Body of pancreas (tissue), 4 donors: ENCODE measurements around the gene DIAPH1. TPM values are rescaled to one million over a fixed set of nuclear protein-coding genes. Genes with fewer than 3 reads are reported as not detected.

ENCODE experiments used
- ATAC-seq: fragments of 150-250 bp; one replicate; pipeline ENCODE4 v1.9.1; 2016
- DNase-seq, 4 donors: peaks; one replicate each; pipeline ENCODE4 v3.0.0-alpha.2; 2019
- H3K27ac ChIP-seq, 4 donors: fragments of 200-600 bp; sonication (generic); 1 replicate in 3 of 4; 2 replicates in 1 of 4; pipeline versions ENCODE4 v1.5.1 to v1.6.1; 2016 to 2019; ENCODE audit warnings: mild to moderate bottlenecking in 1 of 4, mixed read lengths in 1 of 4, moderate library complexity in 1 of 4
- H3K27me3 ChIP-seq, 2 donors: fragments of 200-600 bp; sonication (generic); one replicate each; pipeline ENCODE4 v1.6.0; 2016; ENCODE audit warnings: mild to moderate bottlenecking in 1 of 2
- H3K36me3 ChIP-seq, 2 donors: fragments of 200-600 bp; sonication (generic); replicated peaks in 1 of 2; 2 replicates each; pipeline ENCODE4 v1.5.1; 2016; ENCODE audit warnings: low read depth in 2 of 2; ENCODE audit not compliant: insufficient read depth in 1 of 2
- H3K4me1 ChIP-seq: fragments of 200-600 bp; sonication (generic); one replicate; pipeline ENCODE4 v1.6.0; 2016
- H3K4me3 ChIP-seq, 2 donors: fragments of 200-600 bp; sonication (generic); 1 replicate in 1 of 2; 2 replicates in 1 of 2; pipeline ENCODE4 v1.5.1; 2016 to 2019
- H3K9me3 ChIP-seq, 3 donors: fragments of 200-600 bp; sonication (generic); 1 replicate in 2 of 3; 2 replicates in 1 of 3; pipeline ENCODE4 v1.5.1; 2016
- POLR2A ChIP-seq, 3 donors: fragments of 450-650 bp; IDR thresholded peaks; one replicate each; pipeline ENCODE4 v1.6.1; 2016; ENCODE audit warnings: antibody characterized with exemption in 3 of 3, mild to moderate bottlenecking in 2 of 3
- WGBS, 2 donors: methylation state at CpG; one replicate each; pipeline ENCODE4 v1.1.5; 2017; 5-methylcytosine and 5-hydroxymethylcytosine counted together
- intact Hi-C: fragments of 100-400 bp; cut with DNase I; formaldehyde crosslinking; loops from one replicate; pipeline ENCODE4 v1.15.1; 2023
- total RNA-seq, 2 donors: library from RNA; depleted of rRNA; stranded (reverse); fragments of >200 nt; gene quantifications; one replicate each; pipeline ENCODE4 v1.1.0, GENCODE V29; 2016
- TF ChIP-seq, protein P1 (sequence below), 7 experiments: fragments of 450-650 bp in 4 of 7; fragments of 200-600 bp in 3 of 7; sonication (generic) in 3 of 7; IDR thresholded peaks; one replicate each; pipeline ENCODE4 v1.5.1; 2016 to 2019; ENCODE audit warnings: antibody characterized with exemption in 7 of 7

The DIAPH1 gene
- total RNA-seq, 2 donors from 2014 or later: 28.3 to 47.0 TPM

DNA sequence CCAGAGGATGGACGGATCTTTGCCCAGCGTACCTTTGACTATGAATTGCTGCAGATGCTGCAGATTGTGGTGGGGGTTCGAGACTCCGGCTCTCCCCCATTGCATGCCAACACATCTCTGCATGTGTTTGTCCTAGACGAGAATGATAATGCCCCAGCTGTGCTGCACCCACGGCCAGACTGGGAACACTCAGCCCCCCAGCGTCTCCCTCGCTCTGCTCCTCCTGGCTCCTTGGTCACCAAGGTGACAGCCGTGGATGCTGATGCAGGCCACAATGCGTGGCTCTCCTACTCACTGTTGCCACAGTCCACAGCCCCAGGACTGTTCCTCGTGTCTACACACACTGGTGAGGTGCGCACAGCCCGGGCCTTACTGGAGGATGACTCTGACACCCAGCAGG lies 128.0 kb downstream of the DIAPH1 start:
- Histone ChIP-seq H3K27me3 (no peaks in the 10 kb centered on the region), H3K36me3 (no peaks in the 10 kb centered on the region), H3K4me1 (no peaks in the 10 kb centered on the region), H3K27ac (no peak overlapping the region), H3K4me3 (no peak overlapping the region), H3K9me3 (no peaks in the 10 kb centered on the region)
- ATAC-seq (no peak), DNase-seq (no peak)
- no peak for TF ChIP-seq POLR2A (IDR thresholded peaks at IDR 0.05)
- TF ChIP-seq, protein P1, sequence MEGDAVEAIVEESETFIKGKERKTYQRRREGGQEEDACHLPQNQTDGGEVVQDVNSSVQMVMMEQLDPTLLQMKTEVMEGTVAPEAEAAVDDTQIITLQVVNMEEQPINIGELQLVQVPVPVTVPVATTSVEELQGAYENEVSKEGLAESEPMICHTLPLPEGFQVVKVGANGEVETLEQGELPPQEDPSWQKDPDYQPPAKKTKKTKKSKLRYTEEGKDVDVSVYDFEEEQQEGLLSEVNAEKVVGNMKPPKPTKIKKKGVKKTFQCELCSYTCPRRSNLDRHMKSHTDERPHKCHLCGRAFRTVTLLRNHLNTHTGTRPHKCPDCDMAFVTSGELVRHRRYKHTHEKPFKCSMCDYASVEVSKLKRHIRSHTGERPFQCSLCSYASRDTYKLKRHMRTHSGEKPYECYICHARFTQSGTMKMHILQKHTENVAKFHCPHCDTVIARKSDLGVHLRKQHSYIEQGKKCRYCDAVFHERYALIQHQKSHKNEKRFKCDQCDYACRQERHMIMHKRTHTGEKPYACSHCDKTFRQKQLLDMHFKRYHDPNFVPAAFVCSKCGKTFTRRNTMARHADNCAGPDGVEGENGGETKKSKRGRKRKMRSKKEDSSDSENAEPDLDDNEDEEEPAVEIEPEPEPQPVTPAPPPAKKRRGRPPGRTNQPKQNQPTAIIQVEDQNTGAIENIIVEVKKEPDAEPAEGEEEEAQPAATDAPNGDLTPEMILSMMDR (IDR thresholded peaks at IDR 0.05): no peak
- WGBS, 2 donors: 85 to 87% methylated on average over 12 to 13 of the region's 13 CpGs
- intact Hi-C loops: no loop called here

DNA sequence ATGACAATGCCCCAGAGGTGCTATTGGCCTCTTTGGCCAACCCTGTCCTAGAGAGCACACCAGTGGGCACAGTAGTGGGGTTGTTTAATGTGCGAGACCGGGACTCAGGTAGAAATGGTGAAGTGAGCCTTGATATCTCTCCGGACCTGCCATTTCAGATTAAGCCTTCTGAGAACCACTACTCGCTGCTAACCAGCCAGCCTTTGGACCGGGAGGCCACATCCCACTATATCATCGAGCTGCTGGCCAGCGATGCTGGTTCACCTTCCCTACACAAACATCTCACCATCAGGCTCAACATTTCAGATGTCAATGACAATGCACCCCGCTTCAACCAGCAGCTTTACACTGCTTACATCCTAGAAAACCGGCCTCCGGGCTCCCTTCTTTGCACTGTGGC lies 128.5 kb downstream of the DIAPH1 start:
- no peaks in the 10 kb centered on the region for H3K36me3 ChIP-seq
- no peaks in the 10 kb centered on the region for H3K9me3 ChIP-seq
- TF ChIP-seq POLR2A (IDR thresholded peaks at IDR 0.05): no peak
- TF ChIP-seq, protein P1 (IDR thresholded peaks at IDR 0.05): no peak
- H3K27ac ChIP-seq: no peak overlapping the region
- DNase-seq: no peak
- no peaks in the 10 kb centered on the region for H3K27me3 ChIP-seq
- no peak overlapping the region for H3K4me3 ChIP-seq
- 90 to 96% methylated on average over 10 of the region's 10 CpGs for WGBS, 2 donors
- intact Hi-C loops: no loop called here
- peaks cover 3% of the 10 kb centered on the region for H3K4me1 ChIP-seq
- ATAC-seq: no peak

DNA sequence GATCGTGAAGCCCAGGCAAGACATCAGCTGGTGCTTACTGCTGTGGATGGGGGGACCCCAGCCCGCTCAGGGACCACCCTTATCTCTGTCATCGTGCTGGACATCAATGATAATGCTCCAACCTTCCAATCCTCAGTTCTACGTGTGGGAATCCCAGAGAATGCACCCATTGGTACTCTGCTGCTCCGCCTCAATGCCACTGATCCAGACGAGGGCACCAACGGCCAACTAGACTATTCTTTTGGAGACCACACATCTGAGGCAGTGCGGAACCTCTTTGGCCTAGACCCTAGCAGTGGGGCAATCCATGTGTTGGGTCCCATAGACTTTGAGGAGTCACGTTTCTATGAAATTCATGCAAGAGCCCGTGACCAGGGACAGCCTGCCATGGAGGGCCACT lies 129.0 kb downstream of the DIAPH1 start:
- no peaks in the 10 kb centered on the region for H3K27me3 ChIP-seq
- WGBS, 2 donors: 82 to 93% methylated on average over 2 to 10 of the region's 10 CpGs

DNA sequence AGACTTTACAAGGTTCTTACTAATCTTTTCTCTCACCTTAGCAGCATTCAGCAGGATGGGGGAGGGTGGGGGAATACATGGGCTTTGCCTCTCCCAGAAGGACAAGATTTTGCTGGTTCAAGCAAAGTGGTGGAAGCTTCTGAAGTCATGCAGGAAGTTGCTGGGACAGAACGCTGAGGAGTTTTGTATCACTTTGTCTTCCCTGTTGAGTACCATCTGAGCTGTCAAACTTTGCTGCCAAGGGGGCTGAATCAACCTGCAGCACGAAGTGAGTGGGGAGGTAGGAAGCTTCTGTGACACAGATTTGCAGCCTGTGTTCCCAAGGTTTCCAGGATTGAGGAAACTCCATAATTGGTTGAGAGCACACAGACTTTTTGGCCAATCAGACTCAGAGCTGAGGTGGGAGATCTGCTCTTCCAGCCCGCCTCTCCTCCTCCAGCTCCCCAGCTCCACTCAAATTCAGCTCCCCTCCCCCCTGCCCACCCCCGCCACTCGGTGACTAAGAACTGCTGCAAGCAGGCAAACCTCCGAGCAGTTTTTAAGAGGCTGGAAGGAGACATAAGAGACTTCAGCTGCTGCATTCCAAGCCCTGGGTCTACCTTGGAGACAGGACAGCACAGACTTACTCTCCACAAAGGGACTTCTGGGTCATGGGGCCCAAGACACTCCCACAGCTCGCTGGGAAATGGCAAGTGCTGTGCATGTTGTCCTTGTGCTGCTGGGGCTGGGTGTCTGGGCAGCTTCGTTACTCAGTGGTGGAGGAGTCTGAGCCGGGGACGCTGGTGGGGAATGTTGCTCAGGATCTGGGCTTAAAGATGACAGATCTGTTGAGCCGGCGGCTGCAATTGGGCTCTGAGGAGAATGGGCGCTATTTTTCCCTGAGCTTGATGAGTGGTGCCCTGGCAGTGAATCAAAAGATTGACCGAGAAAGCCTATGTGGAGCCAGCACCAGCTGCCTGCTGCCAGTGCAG lies 129.9 kb downstream of the DIAPH1 start, which contains the start of gene PCDHGC5:
PCDHGC5 (plus strand) TSS at position 491 of the 971 bp plus-strand sequence; CDS start at position 651, 160 bp downstream.
- ATAC-seq: no peak
- H3K9me3 ChIP-seq: no peaks in the 10 kb centered on the region
- no peak within 1 kb of the TSS for H3K4me3 ChIP-seq
- no peak for DNase-seq
- intact Hi-C loops: no loop called here
- H3K27me3 ChIP-seq: no peaks in the 10 kb centered on the region
- TF ChIP-seq, protein P1 (IDR thresholded peaks at IDR 0.05): no peak
- no peaks in the 10 kb centered on the region for H3K36me3 ChIP-seq
- peaks cover 17% of the 10 kb centered on the region for H3K4me1 ChIP-seq
- H3K27ac ChIP-seq: no peak within 1 kb of the TSS
- 75 to 79% methylated on average over 14 of the region's 14 CpGs for whole genome bisulfite sequencing, 2 donors

More for the DNA sequence above, 129.0 kb downstream of the DIAPH1 start:
- TF ChIP-seq, protein P1 (IDR thresholded peaks at IDR 0.05): no peak
- TF ChIP-seq POLR2A (IDR thresholded peaks at IDR 0.05): no peak
- intact Hi-C loops: no loop called here
- H3K4me3 ChIP-seq: no peak overlapping the region
- ATAC-seq: no peak
- peaks cover 7% of the 10 kb centered on the region for H3K4me1 ChIP-seq
- no peaks in the 10 kb centered on the region for H3K9me3 ChIP-seq
- no peaks in the 10 kb centered on the region for H3K36me3 ChIP-seq
- H3K27ac ChIP-seq: no peak overlapping the region
- DNase-seq: no peak
